Caco-2 (cell line): Measurements from ENCODE around the gene PCDHGA4. TPM values are rescaled to one million over a fixed set of nuclear protein-coding genes. Genes with fewer than 3 reads are reported as not detected.

Source experiments
- BruUV-seq: library from RNA; stranded (reverse); fragments of 400-500 nt; replicated peaks from 2 replicates; lab custom pipeline; 2021; lab: Mats Ljungman, UMichigan
- CTCF ChIA-PET: fragments of 300-600 bp; sonication (Branson Sonifier 250); formaldehyde crosslinking; loops from one replicate; lab custom pipeline; 2022; ENCODE audit warnings: antibody characterized with exemption; lab: Charles Lee
- POLR2A ChIA-PET: fragments of 300-600 bp; sonication (Branson Sonifier 250); formaldehyde crosslinking; loops from one replicate; lab custom pipeline; 2022; ENCODE audit warnings: antibody characterized with exemption; lab: Charles Lee
- DNase-seq, 2 experiments: peaks; one replicate each; pipeline versions ENCODE4 v3.0.0 to v3.0.0-alpha.2; 2020 to 2022
- H3K27me3 ChIP-seq: replicated peaks from 2 replicates; pipeline ENCODE4 v1.6.0; 2011; ENCODE audit warnings: low read length; ENCODE audit not compliant: control insufficient read depth, insufficient read depth
- H3K36me3 ChIP-seq: 2 replicates; pipeline ENCODE4 v1.5.1; 2011; ENCODE audit warnings: low read length; ENCODE audit not compliant: control insufficient read depth, insufficient read depth
- H3K4me1 ChIP-seq: fragments of 250-450 bp; sonication (Bioruptor Pico); 2 replicates; pipeline ENCODE4 v1.5.1; 2020; ENCODE audit warnings: mild to moderate bottlenecking
- H3K4me3 ChIP-seq: 2 replicates; pipeline ENCODE4 v1.5.1; 2011; ENCODE audit warnings: low read depth, mild to moderate bottlenecking, control low read depth, low read length
- H3K9me3 ChIP-seq: fragments of 250-450 bp; sonication (Bioruptor Pico); 2 replicates; pipeline ENCODE4 v1.5.1; 2020; ENCODE audit warnings: mild to moderate bottlenecking, moderate library complexity
- H3K27ac Mint-ChIP-seq: one replicate; pipeline ENCODE4 v1.8.0; 2022; ENCODE audit warnings: mixed read lengths; ENCODE audit not compliant: unreplicated experiment
- H3K27me3 Mint-ChIP-seq: one replicate; pipeline ENCODE4 v1.8.0; 2022; ENCODE audit warnings: mixed read lengths; ENCODE audit not compliant: insufficient read depth, unreplicated experiment
- H3K36me3 Mint-ChIP-seq: one replicate; pipeline ENCODE4 v1.8.0; 2022; ENCODE audit warnings: mild to moderate bottlenecking, mixed read lengths; ENCODE audit not compliant: insufficient read depth, unreplicated experiment
- H3K4me1 Mint-ChIP-seq: one replicate; pipeline ENCODE4 v1.8.0; 2022; ENCODE audit warnings: low read depth, mixed read lengths; ENCODE audit not compliant: unreplicated experiment
- H3K4me3 Mint-ChIP-seq: one replicate; pipeline ENCODE4 v1.8.0; 2022; ENCODE audit warnings: mild to moderate bottlenecking, moderate library complexity, mixed read lengths; ENCODE audit not compliant: unreplicated experiment
- H3K9me3 Mint-ChIP-seq: one replicate; pipeline ENCODE4 v1.8.0; 2022; ENCODE audit warnings: mixed read lengths; ENCODE audit not compliant: unreplicated experiment
- intact Hi-C: fragments of 100-400 bp; cut with micrococcal nuclease; formaldehyde crosslinking; loops from one replicate; pipeline ENCODE4 v1.10.0; 2022; ENCODE audit not compliant: unreplicated experiment
- total RNA-seq: library from RNA; stranded (reverse); gene quantifications from 2 replicates; pipeline ENCODE4 v1.2.3, GENCODE V29; 2022
- TF ChIP-seq, protein P1 (sequence below), 2 experiments: fragments of 200-600 bp in 1 of 2; IDR thresholded peaks; 1 replicate in 1 of 2; 2 replicates in 1 of 2; pipeline versions ENCODE4 v1.5.1 to v1.8.0; 2011 to 2022; ENCODE audit warnings: antibody characterized with exemption in 1 of 2, control low read depth in 1 of 2, inconsistent platforms in 1 of 2, low read depth in 1 of 2, low read length in 1 of 2, mild to moderate bottlenecking in 1 of 2, moderate library complexity in 1 of 2; ENCODE audit not compliant: insufficient read depth in 1 of 2, severe bottlenecking in 1 of 2, unreplicated experiment in 1 of 2

The PCDHGA4 gene
- total RNA-seq, 1 experiment from 2014 or later: 0.54 TPM

- no peak for DNase-seq
- Mint-ChIP-seq H3K27me3 (no peaks in the 10 kb centered on the region), H3K36me3 (peaks cover 5% of the 10 kb centered on the region), H3K9me3 (peaks cover 10% of the 10 kb centered on the region), H3K4me3 (no peak overlapping the region), H3K4me1 (no peaks in the 10 kb centered on the region), H3K27ac (no peak overlapping the region)
- ChIA-PET POLR2A (no interaction called here), CTCF (no interaction called here)
- TF ChIP-seq, protein P1, sequence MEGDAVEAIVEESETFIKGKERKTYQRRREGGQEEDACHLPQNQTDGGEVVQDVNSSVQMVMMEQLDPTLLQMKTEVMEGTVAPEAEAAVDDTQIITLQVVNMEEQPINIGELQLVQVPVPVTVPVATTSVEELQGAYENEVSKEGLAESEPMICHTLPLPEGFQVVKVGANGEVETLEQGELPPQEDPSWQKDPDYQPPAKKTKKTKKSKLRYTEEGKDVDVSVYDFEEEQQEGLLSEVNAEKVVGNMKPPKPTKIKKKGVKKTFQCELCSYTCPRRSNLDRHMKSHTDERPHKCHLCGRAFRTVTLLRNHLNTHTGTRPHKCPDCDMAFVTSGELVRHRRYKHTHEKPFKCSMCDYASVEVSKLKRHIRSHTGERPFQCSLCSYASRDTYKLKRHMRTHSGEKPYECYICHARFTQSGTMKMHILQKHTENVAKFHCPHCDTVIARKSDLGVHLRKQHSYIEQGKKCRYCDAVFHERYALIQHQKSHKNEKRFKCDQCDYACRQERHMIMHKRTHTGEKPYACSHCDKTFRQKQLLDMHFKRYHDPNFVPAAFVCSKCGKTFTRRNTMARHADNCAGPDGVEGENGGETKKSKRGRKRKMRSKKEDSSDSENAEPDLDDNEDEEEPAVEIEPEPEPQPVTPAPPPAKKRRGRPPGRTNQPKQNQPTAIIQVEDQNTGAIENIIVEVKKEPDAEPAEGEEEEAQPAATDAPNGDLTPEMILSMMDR (IDR thresholded peaks at IDR 0.05; ENCODE audit: insufficient read depth in 1 of 2, low read depth in 1 of 2, low read length in 1 of 2, severe bottlenecking in 1 of 2, unreplicated experiment in 1 of 2): no peak
- no peaks in the 10 kb centered on the region for H3K36me3 ChIP-seq
- BruUV-seq: no TSS peak
- no peaks in the 10 kb centered on the region for H3K27me3 ChIP-seq
- H3K4me1 ChIP-seq: no peaks in the 10 kb centered on the region
- no peaks in the 10 kb centered on the region; the same call in 1 of the 2 replicates for H3K9me3 ChIP-seq
- no peak overlapping the region for H3K4me3 ChIP-seq
- intact Hi-C loops: no loop called here
Observed at GRCh38 chr5:141351591-141351990, 3.2 kb upstream of the PCDHGA4 start.

DNA sequence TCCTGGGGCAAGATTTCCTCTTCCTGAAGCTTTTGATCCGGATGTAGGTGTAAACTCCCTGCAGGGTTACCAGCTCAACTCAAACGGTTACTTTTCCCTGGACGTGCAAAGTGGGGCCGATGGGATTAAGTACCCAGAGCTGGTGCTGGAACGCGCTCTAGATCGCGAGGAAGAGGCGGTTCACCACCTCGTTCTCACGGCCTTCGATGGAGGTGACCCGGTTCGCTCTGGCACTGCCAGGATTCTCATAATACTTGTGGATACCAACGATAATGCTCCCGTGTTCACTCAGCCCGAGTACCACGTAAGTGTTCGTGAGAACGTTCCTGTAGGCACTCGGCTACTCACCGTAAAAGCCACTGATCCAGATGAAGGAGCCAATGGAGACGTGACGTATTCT lies 820 bp downstream of the PCDHGA4 start:
- no peaks in the 10 kb centered on the region for H3K36me3 Mint-ChIP-seq
- no peak for DNase-seq
- no peak overlapping the region for H3K4me3 Mint-ChIP-seq
- TF ChIP-seq, protein P1 (IDR thresholded peaks at IDR 0.05; ENCODE audit: insufficient read depth in 1 of 2, low read depth in 1 of 2, low read length in 1 of 2, severe bottlenecking in 1 of 2, unreplicated experiment in 1 of 2): no peak
- Histone ChIP-seq H3K9me3 (no peaks in the 10 kb centered on the region; the same call in 1 of the 2 replicates), H3K27me3 (no peaks in the 10 kb centered on the region), H3K36me3 (no peaks in the 10 kb centered on the region), H3K4me3 (no peak overlapping the region), H3K4me1 (no peaks in the 10 kb centered on the region)
- no TSS peak for BruUV-seq
- POLR2A ChIA-PET: no interaction called here
- H3K4me1 Mint-ChIP-seq: no peaks in the 10 kb centered on the region
- H3K27me3 Mint-ChIP-seq: no peaks in the 10 kb centered on the region
- H3K9me3 Mint-ChIP-seq: peaks cover 11% of the 10 kb centered on the region
- intact Hi-C loops: no loop called here
- CTCF ChIA-PET: no interaction called here
- no peak overlapping the region for H3K27ac Mint-ChIP-seq

- POLR2A ChIA-PET: no interaction called here
- DNase-seq: no peak
- no TSS peak for BruUV-seq
- H3K4me3 ChIP-seq: no peak overlapping the region
- H3K27me3 ChIP-seq: no peaks in the 10 kb centered on the region
- CTCF ChIA-PET: no interaction called here
- peaks cover 10% of the 10 kb centered on the region for H3K9me3 Mint-ChIP-seq
- no peaks in the 10 kb centered on the region for H3K4me1 Mint-ChIP-seq
- H3K27ac Mint-ChIP-seq: no peak overlapping the region
- H3K9me3 ChIP-seq: no peaks in the 10 kb centered on the region; the same call in 1 of the 2 replicates
- TF ChIP-seq, protein P1 (IDR thresholded peaks at IDR 0.05; ENCODE audit: insufficient read depth in 1 of 2, low read depth in 1 of 2, low read length in 1 of 2, severe bottlenecking in 1 of 2, unreplicated experiment in 1 of 2): no peak
- intact Hi-C loops: no loop called here
- no peaks in the 10 kb centered on the region for H3K27me3 Mint-ChIP-seq
- H3K36me3 Mint-ChIP-seq: no peaks in the 10 kb centered on the region
- no peaks in the 10 kb centered on the region for H3K36me3 ChIP-seq
- H3K4me1 ChIP-seq: no peaks in the 10 kb centered on the region
- H3K4me3 Mint-ChIP-seq: no peak overlapping the region
Observed at GRCh38 chr5:141356133-141356532, 1.3 kb downstream of the PCDHGA4 start.
